Prostate gland (tissue), 2 donors: ENCODE data around the gene FHIT.

Source experiments
- POLR2AphosphoS5 ChIP-seq: sonication (generic); formaldehyde crosslinking; IDR thresholded peaks from one replicate; pipeline ENCODE4 v1.6.1; 2017; ENCODE audit warnings: antibody characterized with exemption
- TF ChIP-seq, protein P1 (sequence below), 4 experiments: fragments of 200-600 bp in 2 of 4; fragments of 450-650 bp in 2 of 4; sonication (generic) in 2 of 4; IDR thresholded peaks; 1 replicate in 3 of 4; 2 replicates in 1 of 4; pipeline ENCODE4 v1.5.1; 2016 to 2019; ENCODE audit warnings: antibody characterized with exemption in 4 of 4, mild to moderate bottlenecking in 2 of 4, moderate library complexity in 2 of 4

GRCh38 chr3:59751606-59752005, 1499.6 kb downstream of the FHIT start:
- TF ChIP-seq, protein P1, sequence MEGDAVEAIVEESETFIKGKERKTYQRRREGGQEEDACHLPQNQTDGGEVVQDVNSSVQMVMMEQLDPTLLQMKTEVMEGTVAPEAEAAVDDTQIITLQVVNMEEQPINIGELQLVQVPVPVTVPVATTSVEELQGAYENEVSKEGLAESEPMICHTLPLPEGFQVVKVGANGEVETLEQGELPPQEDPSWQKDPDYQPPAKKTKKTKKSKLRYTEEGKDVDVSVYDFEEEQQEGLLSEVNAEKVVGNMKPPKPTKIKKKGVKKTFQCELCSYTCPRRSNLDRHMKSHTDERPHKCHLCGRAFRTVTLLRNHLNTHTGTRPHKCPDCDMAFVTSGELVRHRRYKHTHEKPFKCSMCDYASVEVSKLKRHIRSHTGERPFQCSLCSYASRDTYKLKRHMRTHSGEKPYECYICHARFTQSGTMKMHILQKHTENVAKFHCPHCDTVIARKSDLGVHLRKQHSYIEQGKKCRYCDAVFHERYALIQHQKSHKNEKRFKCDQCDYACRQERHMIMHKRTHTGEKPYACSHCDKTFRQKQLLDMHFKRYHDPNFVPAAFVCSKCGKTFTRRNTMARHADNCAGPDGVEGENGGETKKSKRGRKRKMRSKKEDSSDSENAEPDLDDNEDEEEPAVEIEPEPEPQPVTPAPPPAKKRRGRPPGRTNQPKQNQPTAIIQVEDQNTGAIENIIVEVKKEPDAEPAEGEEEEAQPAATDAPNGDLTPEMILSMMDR (IDR thresholded peaks at IDR 0.05): no peak
- no peak for TF ChIP-seq POLR2AphosphoS5
